SK-N-SH treated with all-trans-retinoic acid at 6 μM for 48 hours (cell line): ENCODE measurements around the gene NAALADL2.

Experiments used
- BACH2 ChIP-seq: fragments of 250-450 bp; sonication (Bioruptor Pico); IDR thresholded peaks from 2 replicates; pipeline ENCODE4 v1.9.0; 2021; ENCODE audit warnings: mild to moderate bottlenecking, borderline replicate concordance
- CSDC2 ChIP-seq: fragments of 250-450 bp; sonication (Bioruptor Pico); IDR thresholded peaks from 2 replicates; pipeline ENCODE4 v1.5.0; 2020; ENCODE audit warnings: mild to moderate bottlenecking, moderate library complexity
- TSHZ2 ChIP-seq: fragments of 250-450 bp; sonication (Bioruptor Pico); IDR thresholded peaks from 2 replicates; pipeline ENCODE4 v1.5.0; 2020; ENCODE audit warnings: mild to moderate bottlenecking, moderate library complexity
- ZFP30 ChIP-seq: fragments of 450-650 bp; formaldehyde crosslinking; IDR thresholded peaks from 2 replicates; pipeline ENCODE4 v1.5.0; 2022; ENCODE audit warnings: mild to moderate bottlenecking, moderate library complexity
- ZNF70 ChIP-seq: fragments of 450-650 bp; formaldehyde crosslinking; IDR thresholded peaks from 2 replicates; pipeline ENCODE4 v1.5.0; 2020; ENCODE audit warnings: mild to moderate bottlenecking, moderate library complexity
- TF ChIP-seq, protein P1 (sequence below): fragments of 250-450 bp; sonication (Bioruptor Pico); IDR thresholded peaks from 2 replicates; pipeline ENCODE4 v1.8.0; 2020; ENCODE audit warnings: mild to moderate bottlenecking, moderate library complexity, borderline replicate concordance

DNA sequence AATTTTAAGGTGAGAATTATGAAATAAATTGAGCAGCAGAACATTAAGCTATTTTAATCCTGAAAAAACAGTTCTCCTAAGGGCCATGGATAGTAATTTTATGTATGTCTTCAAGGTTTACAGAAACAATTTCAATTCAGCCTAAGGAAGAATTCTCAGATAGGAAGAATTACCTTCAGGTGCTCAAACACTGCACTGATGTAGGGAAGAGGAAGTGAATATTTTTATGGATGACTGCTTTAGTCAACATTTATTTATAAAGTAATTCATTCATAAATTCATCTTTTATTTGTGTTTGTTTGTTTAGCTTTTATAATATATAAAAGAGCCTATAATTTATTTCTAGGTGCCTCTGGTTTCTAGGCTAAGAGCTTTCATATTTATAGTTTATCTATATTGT lies 620.7 kb downstream of the NAALADL2 start:
- TF ChIP-seq, protein P1, sequence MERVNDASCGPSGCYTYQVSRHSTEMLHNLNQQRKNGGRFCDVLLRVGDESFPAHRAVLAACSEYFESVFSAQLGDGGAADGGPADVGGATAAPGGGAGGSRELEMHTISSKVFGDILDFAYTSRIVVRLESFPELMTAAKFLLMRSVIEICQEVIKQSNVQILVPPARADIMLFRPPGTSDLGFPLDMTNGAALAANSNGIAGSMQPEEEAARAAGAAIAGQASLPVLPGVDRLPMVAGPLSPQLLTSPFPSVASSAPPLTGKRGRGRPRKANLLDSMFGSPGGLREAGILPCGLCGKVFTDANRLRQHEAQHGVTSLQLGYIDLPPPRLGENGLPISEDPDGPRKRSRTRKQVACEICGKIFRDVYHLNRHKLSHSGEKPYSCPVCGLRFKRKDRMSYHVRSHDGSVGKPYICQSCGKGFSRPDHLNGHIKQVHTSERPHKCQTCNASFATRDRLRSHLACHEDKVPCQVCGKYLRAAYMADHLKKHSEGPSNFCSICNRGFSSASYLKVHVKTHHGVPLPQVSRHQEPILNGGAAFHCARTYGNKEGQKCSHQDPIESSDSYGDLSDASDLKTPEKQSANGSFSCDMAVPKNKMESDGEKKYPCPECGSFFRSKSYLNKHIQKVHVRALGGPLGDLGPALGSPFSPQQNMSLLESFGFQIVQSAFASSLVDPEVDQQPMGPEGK (CRISPR knock-in tag) = no peak
- TF ChIP-seq TSHZ2 (no peak), BACH2 (CRISPR knock-in tag) (no peak), ZNF70 (CRISPR knock-in tag) (no peak), ZFP30 (CRISPR knock-in tag) (no peak), CSDC2 (no peak)
